Cerebellar nuclear complex (tissue), 1 donor: ENCODE measurements around the gene WNT11.

Source experiments
- DNase-seq, 2 experiments: peaks; one replicate each; lab custom pipeline; 2025; lab: John Stamatoyannopoulos, UW

WNT11 gene

DNA sequence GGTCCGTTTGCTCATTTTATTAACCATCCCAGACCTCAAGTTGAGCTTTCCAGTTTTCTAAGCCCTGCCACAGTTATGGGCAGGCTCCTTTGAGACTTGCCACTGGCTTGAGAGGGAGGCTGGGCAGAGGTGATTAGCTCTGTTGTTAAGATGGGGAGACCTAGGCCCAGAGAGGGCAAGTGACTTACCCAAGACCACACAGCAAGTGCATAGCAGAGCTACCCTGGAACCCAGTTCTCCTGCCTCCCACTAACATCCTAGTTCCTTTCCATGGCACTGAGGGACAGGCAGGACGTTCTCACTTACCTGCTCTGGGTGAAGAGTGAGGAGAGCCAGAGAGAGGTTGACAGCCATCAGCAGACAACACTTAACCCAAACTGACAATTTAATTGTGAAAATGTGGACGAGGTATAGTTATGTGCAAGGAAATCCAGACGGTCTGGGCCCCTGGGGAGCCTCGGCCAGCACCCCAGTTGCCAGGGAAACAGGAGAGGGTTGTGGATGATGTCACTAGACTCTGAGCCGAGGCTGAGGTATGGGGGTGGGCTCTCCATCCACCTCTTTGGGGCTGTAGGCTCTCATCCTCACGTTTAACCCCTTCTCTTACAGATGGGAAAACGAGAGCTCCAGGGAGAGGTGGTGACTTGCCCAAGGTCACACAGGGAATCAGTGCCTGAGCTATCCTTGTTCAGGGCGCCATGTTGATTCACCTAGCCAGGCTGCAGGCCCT, 12.3 kb upstream of the WNT11 start:
- no peak for DNase-seq

DNA sequence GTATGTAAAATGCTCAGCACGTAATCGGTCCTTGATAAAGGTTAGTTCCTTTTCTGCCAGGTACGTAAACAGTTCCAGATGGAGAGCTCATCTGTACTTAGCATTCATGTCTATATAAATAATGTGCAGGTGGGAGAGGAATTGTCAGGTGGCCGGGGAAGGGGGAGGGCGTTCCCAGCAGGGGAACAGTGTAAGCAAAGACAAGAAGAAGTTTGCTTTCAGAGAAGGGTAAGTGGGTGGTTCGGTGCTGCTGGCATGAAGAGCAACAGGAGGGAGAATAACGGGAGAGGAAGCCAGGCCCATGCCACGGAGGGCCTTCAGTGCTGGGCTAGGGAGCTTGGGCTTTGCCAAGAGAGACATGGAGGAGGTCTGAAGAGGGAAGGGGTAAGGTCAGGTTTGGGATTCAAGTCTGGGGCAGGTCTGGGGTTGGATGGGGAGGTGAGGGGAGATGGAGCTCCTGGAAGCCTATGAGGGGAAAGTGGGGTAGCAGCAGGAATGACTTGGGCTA, 11.4 kb upstream of the WNT11 start:
- DNase-seq: no peak

DNA sequence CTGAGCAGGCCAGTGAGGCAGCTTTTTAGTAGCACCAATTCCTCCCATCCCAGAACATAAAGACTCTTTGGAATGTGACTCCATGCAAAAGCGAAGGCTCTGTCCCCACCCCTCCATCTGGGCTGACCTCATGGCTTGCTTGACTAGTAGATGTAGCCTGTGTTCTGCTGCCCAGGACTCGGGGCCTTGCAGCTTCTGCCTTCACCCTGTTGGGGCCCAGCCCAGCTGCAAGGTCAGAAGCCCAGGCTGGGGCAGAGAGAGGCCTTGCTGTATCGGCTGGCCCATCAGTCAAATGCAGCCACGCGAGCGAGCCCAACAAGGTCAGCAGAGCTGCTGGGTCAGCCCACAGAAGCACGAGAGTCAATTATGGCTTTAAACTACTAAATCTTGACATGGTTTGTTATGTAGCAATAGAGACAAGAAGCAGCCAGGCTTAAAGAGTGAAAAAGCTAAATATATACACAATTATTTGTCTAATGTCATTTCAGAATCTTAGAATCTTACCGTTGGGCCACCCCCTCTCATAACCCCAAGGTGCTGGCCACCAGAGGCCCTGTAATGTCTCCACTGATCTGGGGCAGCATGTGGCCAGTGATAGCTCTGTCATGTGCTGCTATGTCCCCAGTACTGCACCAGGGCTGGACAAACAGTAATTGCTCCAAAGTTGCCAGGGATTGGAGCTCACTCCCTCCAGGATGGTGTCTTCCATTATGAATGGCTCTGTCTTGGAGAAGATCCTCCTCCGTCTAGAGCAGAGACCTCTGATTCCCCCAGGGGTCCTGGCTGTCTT, 10.4 kb upstream of the WNT11 start:
- DNase-seq: no peak

DNA sequence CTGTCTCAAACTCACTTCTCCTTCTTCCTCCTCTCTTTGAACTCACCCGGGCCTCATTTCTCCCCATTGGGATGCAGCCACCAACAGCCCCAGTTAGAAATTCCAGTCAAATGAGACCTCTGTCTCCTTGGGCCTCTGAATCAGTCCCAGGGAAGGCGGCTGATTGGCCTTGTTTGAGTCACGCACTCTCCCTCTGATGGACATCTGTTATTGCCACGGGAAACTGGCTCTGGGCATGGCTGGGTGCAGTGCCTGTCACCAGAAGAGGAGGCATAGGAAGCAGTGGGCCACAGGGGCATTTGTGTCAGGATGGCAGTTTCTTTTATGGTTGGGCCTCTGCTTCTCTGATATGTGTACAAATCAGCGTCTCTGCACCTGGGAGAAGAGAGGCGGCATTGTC, 9.6 kb upstream of the WNT11 start:
- DNase-seq: no peak

DNA sequence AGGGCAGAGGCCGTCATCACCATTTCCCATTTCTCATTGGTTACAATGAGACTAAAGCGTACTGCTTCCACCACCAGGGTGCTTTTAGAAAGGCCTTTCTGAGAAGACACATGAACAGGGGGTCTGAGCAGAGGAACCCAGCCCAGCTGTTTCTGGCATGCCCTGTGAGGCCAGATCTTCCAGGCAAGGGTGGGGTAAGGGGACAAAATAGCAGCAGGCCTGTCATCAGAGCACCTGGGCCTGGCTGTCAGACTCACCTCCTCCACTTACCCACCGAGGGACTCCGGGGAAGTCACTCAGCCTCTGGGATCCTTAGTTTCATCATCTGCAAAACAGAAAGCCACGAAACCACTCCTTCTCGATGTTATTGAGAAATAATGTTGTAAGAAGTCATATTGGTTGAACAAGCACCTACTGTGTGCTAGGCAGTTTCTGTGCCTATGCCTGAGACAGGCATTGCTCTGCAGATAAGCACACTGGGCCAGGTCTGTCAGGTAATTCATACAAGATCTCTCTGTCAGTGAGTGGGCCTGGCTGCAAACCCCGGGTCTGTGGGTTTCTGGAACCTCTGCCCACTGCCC, 8.8 kb upstream of the WNT11 start:
- no peak for DNase-seq

DNA sequence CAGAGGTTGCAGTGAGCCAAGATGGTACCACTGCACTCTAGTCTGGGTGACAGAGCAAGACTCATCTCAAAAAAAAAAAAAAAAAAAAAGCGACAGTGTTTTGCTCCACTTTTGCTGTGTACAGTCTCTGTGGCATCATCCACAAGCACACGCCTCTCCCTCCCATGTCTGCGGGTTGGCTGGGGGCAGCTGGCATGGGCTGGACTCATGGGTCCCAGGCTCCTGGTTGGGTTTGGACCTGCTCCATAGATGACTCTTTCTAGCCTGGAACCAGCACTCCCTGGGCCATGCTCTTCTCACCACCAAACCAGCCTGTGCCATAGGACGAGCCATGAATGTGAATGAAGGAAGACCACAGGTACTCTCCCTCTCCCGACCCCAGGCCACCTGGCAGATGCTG, 7.9 kb upstream of the WNT11 start:
- no peak for DNase-seq

DNA sequence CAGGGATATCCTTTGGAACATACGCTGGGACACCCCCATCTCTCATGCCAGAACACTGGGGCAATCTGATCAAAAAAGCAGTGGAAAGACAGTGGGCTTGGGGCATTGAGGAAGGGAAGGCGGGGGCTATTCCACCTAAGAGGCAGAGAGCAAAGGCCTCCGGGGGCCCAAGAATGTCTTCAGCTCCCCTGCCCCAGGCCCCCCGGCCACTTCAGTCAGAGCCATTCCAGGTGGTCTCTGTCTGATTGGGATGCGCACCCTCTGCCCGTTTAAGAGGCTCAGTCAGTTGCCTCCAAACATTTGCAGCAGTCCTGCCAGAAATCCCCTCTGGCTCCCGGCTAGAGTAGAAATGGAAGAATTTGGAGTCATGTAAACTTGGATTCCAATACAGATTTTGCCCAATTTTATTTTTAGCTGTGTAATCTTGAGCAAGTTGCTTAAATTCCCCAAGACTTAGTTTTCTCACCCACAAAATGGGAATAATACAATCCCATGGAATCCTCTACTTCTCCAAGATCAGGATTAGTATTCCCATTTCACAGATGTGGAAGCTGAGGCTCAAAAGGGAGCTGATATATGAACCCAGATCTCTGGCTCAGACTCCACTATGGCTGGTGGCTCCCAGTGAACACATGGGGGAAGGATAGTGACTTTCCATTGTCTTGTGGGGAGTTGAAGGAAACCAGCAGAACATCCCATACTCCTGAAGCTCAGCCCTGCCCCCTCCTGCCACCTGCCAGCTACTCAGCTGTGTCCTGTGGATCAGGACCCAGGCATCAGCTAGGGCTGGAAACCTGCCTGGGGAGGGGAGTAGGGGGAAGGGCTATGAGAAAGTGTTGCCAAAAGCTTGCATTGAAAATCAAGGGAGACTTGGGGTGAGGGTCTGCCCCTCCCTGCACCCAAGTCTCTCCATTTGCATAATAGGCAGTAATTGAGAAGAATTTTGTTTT, 6.1 kb upstream of the WNT11 start:
- DNase-seq: no peak

DNA sequence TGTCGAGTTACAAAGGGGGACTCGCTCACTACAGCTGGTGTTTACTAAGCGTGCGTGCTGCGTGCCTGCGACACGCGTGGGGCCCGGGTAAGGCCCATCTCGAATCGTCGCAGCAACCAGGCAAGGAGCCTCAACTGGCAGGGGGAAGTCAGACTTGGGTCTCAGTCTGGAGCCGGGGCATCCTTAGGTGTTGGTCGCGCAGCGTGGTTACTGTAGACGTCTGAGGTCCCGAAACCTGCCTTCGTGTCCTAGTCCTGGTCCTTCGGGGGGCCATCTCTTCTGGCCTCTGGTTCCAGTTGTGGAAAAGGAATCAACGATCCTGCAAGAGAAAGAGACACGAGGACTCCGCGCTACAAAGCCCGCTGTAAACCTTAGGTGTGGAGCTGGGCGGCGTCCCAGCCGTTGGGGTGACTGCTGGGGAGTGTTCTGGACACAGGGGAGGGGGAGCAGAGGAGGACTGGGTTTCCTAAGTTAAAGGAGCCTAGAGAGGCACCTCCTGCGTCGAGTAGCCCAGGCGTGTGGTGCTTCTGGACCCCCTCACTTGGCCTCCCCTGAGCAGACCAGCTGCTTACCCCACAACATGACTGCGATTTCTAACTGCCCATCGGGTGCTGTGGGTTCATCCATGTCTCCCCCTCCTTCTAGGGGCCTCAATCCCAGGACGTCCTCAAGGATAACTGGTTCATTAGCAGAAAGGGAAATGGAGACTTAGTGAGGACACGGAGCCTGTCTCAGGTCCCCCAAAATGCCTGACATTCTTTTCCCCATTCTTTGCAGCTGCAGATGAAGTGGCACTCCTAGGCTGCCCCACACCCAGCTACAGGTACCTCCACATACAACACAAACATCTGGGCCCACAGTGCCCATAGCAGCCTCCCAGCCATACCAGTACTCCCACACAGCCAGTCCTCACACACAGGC, 4.9 kb upstream of the WNT11 start:
- no peak for DNase-seq

DNA sequence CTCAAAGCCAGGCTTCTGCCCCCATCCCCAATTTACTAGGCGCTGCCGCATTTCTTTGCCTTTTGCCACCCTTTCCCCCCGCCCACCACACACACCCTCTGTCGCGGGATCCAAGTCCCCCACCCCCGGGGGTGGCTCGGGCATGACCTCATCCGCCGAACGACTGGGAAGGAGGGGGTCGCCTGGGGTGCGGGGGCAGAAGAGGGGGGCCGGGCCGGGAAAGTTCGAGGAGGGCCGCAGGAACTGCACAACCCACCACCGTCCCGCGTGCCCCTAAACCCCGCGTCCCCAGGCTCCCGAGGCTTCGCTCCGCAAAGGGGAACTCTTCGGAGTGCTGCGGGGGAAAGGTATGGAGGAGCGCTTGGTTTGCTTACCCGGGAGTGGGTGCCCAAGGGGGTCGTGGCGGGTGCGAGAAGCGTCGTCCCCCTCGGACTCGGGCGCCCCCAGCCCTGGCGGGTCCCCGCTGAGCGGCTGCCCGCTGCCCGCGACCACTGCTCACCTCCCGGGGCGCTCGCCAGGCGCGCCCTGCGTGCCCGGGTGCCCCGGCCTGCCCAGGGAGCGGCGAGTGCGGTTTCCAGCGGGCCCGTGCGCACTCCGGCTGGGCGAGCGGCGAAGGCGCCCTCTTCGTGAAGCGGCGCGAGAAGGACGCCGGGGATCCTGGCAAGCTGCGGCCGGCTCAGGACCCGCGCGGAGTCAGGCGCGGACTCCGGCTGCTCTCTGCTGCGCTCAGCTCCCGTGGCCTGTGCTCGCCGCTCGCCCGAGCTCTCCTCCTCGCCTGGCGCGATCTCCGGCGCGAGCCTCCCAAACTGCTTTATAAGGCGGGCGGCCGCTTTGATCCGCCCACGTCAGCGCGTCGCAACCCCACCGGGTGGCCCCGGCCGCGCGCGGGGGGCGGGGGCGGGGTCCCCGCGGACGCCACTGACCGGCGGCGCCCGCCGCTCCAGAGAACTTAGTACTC, 4.0 kb upstream of the WNT11 start:
- no peak for DNase-seq

DNA sequence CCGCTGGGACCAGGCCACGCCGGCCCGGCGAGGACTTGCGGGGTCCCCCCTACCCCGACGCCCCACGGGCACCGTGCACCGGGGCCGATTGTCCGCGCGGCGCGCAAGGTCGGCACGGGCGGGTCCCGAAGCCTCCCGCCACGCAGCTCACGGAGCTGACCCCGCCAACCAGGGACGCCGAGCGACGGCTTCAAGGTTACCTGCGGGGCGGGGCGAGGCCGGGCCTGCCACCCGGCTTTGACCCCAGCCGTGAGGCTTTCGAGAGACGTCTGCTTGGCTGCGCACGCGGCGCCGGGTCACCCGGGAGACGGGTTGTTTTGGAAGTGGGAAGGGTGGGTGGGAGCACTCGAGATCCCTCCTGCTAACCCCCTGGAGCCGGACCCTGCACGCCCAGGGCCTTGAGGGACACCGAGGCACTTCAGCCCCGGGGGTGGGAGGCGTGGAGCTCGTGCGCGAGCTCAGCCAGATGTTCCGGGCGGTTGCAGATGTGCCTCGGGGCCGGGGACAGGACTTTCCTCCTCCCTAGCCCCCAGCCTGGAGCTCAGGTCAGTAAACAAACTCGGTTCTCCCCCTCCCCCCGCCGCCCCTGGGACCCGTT, 3.2 kb upstream of the WNT11 start:
- DNase-seq: no peak

DNA sequence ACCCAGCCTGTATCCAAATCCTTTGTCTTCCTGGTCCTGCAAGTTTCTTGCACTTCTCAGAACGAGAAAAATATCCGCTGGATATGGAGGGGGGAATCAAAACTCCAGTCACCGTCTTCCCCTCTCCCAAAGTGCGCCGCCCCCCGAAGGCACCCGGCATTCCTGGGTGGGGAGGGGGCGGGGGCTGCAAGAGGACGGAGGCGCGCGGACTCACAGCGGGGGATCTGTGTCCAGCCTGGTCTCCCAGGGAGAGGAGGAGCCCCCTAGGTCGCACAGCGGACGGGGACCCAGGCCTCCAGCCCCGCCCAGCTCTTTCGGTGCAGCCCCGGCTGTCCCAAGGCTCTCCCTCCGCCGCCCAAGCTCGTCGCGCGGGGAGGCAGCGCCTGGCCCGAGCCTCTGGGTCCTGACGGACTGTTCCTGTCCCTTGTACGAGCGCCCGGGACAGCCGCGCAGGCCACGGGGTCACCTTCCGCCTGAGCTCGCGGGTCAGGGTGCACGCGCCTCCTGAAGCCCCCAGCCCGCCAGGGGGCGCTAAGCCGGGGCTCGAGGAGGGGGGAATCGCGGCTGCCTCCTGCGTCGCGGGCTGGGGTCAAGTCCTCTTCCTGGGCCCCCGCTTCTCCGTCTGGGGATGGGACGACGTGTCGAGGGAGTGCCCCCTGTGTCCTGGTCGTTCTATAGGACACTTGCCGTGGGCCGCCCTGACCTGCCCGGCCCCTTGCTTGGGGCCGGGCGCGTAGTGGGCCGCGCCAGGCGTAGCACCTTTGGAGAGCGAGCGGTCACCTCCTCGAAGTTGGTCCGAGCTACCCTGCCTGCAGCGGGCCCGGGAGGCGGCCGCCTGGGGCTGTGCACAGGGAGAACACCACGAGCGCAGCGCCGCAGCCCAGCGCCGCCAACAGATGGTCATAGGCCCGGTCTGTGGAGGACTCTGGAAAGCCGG, 2.4 kb upstream of the WNT11 start:
- DNase-seq: no peak

DNA sequence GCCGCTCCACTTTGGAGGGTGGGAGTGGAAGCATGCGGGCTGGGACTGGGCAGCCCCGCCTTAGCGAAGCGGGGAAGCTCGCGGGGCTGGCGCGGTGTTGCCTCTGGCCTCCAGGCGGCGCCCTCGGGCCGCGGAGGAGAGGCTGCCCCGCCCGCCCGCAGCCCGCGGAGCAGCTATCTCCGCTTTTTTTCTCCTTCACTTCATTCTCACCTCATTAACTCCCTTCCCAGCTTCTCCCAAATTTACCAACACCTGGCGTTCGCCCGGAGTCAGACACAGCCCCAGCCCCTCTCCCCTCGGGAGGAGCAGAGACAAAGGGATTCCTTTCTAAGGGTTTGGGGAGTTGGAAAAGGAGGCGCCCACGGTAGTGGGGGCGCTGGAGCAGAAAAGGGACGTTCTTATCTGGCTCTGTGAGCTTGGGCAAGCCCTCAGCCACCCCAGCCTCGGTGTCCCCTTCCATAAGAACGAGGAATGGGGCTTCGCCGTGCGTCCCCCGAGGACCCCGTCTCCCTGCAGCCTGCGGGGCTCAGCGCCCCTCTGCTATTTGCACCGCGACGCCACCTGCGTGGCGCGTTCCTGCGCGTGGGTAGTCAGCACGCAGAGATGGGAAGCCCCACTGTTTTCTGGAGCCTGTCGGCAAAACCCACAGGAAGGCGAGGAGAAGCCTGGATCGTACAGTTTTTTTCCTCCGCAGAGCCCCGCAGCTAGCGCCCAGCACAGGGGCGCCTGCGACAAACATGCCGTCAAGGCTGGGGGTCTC, 1.5 kb upstream of the WNT11 start:
- peak in 1 of 2 experiments; percentile 5 for DNase-seq

DNA sequence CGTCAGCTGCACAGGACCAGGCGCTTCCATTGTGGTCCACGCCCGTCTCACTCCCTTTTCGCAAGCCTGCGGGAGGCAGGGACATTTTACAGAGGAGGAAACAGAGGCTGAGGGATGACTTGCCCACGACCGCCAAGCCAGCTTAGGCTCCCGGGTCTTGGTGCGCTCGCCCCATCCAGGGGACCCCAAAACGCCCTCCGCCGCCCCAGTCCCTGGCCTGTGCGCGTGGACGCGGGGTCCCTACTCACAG, 300 bp downstream of the WNT11 start:
- DNase-seq: no peak

DNA sequence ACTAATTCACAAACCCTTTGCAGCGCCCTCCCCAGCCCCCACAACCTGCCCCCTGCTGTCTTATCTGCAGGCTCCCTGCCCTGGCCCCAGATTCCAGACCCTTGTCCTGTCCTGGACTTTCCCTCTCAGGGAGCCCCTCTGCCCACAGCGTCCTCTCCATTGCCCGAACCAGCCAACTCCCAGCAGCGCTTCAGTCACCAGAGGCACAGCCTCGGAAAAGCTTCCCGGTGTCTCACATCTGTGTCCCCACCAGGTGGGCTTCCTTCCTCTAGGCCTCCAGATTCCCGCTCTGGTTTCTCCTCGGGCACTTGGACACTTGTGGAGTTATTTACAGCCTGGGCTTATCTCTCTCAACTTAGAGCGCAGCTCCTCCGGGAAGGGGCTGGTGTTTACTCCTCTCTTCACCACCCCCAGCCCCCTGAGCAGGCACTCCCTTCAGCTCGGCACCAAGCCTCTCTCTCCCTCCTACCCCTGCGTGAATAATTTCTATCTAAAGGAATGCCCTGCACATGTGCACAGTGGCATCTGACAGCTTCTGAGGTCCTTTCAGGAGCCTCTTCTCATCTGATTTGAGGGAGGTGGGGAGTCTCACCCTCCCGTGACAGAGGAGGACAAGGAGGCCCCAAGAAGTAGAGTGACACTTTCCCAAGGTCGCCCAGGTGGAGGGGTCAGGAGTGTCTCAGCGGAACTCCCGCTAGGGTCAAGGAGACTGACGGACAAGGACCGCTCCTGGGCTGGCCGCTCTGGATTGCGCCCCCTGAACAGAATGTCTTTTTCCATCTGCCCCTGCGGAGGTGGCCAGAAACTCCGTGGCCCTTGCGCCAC, 838 bp downstream of the WNT11 start:
- DNase-seq: no peak

DNA sequence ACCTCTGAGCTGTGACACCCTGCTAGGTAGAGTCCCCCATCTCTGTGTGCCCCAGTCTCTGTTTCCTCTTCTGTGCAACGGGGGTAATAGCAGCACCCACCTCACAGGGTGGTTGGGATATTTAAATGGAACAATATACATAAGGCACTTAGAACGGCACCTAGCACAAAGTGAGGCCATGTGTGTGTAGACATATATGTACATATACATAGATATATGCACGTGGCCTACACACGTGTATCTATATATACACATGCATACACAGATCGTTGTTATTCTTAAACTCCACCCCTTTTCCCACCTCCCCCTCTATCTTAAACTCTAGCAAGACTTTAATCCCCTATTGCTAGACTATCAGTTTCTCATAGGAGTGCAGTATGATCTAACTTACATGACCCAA, 2.4 kb downstream of the WNT11 start:
- DNase-seq: no peak

DNA sequence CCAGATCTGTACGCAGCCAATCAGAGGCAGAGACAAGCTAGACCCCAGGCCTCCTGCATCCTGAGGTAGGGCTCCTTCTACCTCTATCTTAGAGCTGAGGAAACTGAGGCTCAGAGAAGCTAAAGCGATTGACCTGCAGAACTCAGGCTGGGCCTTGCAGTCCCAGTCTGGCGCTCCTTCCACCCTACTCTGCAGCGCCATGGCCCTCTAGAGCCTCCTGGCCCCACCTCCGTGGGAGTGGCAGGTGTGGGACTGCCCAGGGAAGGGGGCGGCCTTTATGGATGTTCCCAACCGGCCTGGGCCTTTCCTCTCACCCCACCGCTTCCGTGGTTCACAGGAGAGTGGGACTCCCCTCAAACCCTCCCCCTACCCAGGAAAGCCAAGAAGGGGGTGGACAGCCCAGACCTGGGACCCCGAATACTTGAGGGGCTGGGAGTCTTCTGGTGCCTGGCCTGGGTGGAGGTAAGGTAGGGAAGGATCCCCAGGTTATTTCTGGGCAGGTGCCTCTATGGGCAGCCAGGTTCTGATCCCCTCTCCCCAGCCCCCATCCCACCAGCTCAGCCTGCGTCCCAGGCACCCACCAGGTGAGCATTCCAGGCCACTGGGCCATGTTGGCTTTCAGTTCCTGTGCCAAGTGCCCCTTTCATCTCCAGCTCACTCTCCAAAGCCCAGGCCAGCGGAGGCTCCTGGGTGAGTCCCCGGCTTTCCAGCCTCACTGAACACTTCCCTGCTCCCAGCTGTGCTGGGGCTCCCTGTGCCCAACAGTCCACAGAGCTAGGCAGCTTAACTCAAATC, 3.0 kb downstream of the WNT11 start:
- no peak for DNase-seq
